Omental fat pad (tissue), 4 donors: ENCODE results near the gene MAGEB17. TPM values are rescaled to one million over a fixed set of nuclear protein-coding genes. Genes with fewer than 3 reads are reported as not detected.

Experiments
- ATAC-seq: fragments of 150-250 bp; one replicate; pipeline ENCODE4 v1.9.1; 2016; ENCODE audit warnings: mild to moderate bottlenecking, moderate library complexity; ENCODE audit not compliant: low FRiP score
- DNase-seq: peaks from one replicate; pipeline ENCODE4 v3.0.0-alpha.2; 2019; ENCODE audit warnings: low spot score
- total RNA-seq, 4 donors: library from RNA; depleted of rRNA; stranded (reverse); fragments of >200 nt; gene quantifications; one replicate each; pipeline ENCODE4 v1.1.0, GENCODE V29; 2016
- TF ChIP-seq, protein P1 (sequence below), 3 donors: fragments of 450-650 bp; IDR thresholded peaks; one replicate each; pipeline ENCODE4 v1.5.1; 2016 to 2017; ENCODE audit warnings: antibody characterized with exemption in 3 of 3, mild to moderate bottlenecking in 3 of 3, moderate library complexity in 2 of 3

MAGEB17 gene
- total RNA-seq, 4 donors from 2014 or later = not detected

DNA sequence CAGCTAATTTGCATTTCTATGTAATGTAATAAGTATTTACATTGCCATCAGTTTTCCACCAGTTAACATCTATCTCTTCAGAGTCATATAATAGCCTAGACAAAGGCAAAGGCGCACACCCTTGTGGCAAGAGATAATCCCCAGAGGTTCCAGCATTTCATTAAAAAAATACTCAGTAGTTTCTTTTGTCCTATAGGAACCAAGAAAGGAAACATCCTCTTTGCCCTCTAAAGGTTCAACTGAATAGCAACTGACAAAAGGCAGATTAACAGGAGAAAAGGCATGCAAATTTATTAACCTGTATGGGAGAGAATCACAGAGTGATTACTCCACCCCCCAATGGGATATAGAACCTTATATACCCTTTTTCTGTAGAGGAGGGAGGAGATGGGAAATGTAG is 48.4 kb downstream of the MAGEB17 start:
- TF ChIP-seq, protein P1, sequence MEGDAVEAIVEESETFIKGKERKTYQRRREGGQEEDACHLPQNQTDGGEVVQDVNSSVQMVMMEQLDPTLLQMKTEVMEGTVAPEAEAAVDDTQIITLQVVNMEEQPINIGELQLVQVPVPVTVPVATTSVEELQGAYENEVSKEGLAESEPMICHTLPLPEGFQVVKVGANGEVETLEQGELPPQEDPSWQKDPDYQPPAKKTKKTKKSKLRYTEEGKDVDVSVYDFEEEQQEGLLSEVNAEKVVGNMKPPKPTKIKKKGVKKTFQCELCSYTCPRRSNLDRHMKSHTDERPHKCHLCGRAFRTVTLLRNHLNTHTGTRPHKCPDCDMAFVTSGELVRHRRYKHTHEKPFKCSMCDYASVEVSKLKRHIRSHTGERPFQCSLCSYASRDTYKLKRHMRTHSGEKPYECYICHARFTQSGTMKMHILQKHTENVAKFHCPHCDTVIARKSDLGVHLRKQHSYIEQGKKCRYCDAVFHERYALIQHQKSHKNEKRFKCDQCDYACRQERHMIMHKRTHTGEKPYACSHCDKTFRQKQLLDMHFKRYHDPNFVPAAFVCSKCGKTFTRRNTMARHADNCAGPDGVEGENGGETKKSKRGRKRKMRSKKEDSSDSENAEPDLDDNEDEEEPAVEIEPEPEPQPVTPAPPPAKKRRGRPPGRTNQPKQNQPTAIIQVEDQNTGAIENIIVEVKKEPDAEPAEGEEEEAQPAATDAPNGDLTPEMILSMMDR (IDR thresholded peaks at IDR 0.05) = no peak
- no peak for ATAC-seq
- no peak for DNase-seq

Other genes starting within 250 kb of the MAGEB17 start
- under 1 TPM in 1 of 4 donors, not detected in 3; 0.63 TPM for gene GRPR, start 43.9 kb upstream of the MAGEB17 start, total RNA-seq